ENCODE data around the gene NBEAL1.
"Not testable (repeated sequence)": the region's sequence is repeated elsewhere in the genome, so short reads cannot be mapped to it uniquely, and the experiment has no call there.

Gene NBEAL1

GRCh38 chr2:203122317-203122986 is 107.8 kb downstream of the NBEAL1 start:
- no peak for DNase-seq

- DNase-seq: no peak
Observed at GRCh38 chr2:203126996-203127395, 112.3 kb downstream of the NBEAL1 start.

GRCh38 chr2:203135105-203135504 is 120.4 kb downstream of the NBEAL1 start:
- DNase-seq: no peak

GRCh38 chr2:203143391-203143790 is 128.7 kb downstream of the NBEAL1 start:
- no peak for DNase-seq

GRCh38 chr2:203149194-203149593 is 134.5 kb downstream of the NBEAL1 start:
- no peak for DNase-seq

GRCh38 chr2:203155406-203155805 is 140.7 kb downstream of the NBEAL1 start:
- DNase-seq: no peak

- not testable (repeated sequence) for DNase-seq
Observed at GRCh38 chr2:203162722-203163121, 148.0 kb downstream of the NBEAL1 start.

- DNase-seq: no peak
Observed at GRCh38 chr2:203164311-203164935, 149.7 kb downstream of the NBEAL1 start.

- no peak for DNase-seq
Observed at GRCh38 chr2:203167751-203168150, 153.1 kb downstream of the NBEAL1 start.

- DNase-seq: no peak
Observed at GRCh38 chr2:203170502-203170901, 155.8 kb downstream of the NBEAL1 start.

GRCh38 chr2:203175371-203175770 is 160.7 kb downstream of the NBEAL1 start:
- DNase-seq: no peak

GRCh38 chr2:203177361-203177760 is 162.7 kb downstream of the NBEAL1 start:
- no peak for DNase-seq

- DNase-seq: no peak
Observed at GRCh38 chr2:203185864-203186263, 171.2 kb downstream of the NBEAL1 start.

GRCh38 chr2:203190547-203190946 is 175.9 kb downstream of the NBEAL1 start:
- not testable (repeated sequence) for DNase-seq

- not testable (repeated sequence) for DNase-seq
Observed at GRCh38 chr2:203191026-203191425, 176.4 kb downstream of the NBEAL1 start.

- DNase-seq: no peak
Observed at GRCh38 chr2:203191961-203192360, 177.3 kb downstream of the NBEAL1 start.

- DNase-seq: no peak
Observed at GRCh38 chr2:203195331-203196036, 180.8 kb downstream of the NBEAL1 start.

- DNase-seq: no peak
Observed at GRCh38 chr2:203200866-203201265, 186.2 kb downstream of the NBEAL1 start.

GRCh38 chr2:203201426-203201825 is 186.8 kb downstream of the NBEAL1 start:
- DNase-seq: no peak

- DNase-seq: no peak
Observed at GRCh38 chr2:203209538-203209937, 194.9 kb downstream of the NBEAL1 start.

GRCh38 chr2:203225423-203226039 is 210.9 kb downstream of the NBEAL1 start:
- DNase-seq: peak; percentile 59

GRCh38 chr2:203229674-203230073 is 215.0 kb downstream of the NBEAL1 start:
- DNase-seq: not testable (repeated sequence)
